ENCODE data around the gene CLEC4A.
"Not testable (repeated sequence)": the region's sequence is repeated elsewhere in the genome, so short reads cannot be mapped to it uniquely, and the experiment has no call there.

Gene CLEC4A

DNA sequence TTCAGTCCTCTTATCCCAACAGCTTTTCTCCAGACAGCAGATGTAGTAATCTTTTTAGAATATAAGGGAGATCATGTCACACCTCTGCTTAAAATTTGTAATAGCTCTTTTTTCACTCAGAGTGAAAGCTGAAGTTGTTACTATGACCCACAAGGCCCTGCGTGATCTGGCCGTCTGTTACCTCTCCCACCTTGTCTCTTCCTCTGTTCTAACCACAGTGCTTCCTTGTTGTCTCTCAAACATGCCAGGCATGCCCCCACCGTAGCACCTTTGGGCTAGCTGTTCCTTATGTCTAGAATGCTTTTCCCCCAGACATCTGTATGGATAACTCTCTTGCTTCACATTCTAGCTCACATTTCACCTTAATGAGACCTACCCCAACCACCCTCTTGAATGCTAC, 34.8 kb upstream of the CLEC4A start:
- Histone ChIP-seq H3K4me3 (ENCODE audit: low read length) (peak overlapping the region; percentile 32; the same call in 1 of the 2 replicates), H3K27ac (ENCODE audit: low read length) (peak overlapping the region; percentile 49), H3K4me2 (ENCODE audit: low read length) (peak overlapping the region; percentile 63), H3K79me2 (ENCODE audit: low read length) (peaks cover 58% of the 10 kb centered on the region), H4K20me1 (ENCODE audit: insufficient read depth, low read length) (no peaks in the 10 kb centered on the region), H3K27me3 (ENCODE audit: low read depth, low read length) (no peaks in the 10 kb centered on the region), H2AFZ (ENCODE audit: low read depth, low read length) (peak overlapping the region; percentile 54; the same call in 1 of the 2 replicates), H3K36me3 (replicated peaks; ENCODE audit: low read depth, low read length) (peaks cover 39% of the 10 kb centered on the region), H3K9me3 (ENCODE audit: insufficient read depth, low read length) (no peaks in the 10 kb centered on the region), H3K4me1 (ENCODE audit: low read length) (peaks cover 31% of the 10 kb centered on the region), H3K9ac (ENCODE audit: low read length) (peak overlapping the region; percentile 19; the same call in 1 of the 2 replicates)
- no peak for TF ChIP-seq EZH2phosphoT487 (IDR thresholded peaks at IDR 0.05; ENCODE audit: low read depth)
- TF ChIP-seq, protein P1, sequence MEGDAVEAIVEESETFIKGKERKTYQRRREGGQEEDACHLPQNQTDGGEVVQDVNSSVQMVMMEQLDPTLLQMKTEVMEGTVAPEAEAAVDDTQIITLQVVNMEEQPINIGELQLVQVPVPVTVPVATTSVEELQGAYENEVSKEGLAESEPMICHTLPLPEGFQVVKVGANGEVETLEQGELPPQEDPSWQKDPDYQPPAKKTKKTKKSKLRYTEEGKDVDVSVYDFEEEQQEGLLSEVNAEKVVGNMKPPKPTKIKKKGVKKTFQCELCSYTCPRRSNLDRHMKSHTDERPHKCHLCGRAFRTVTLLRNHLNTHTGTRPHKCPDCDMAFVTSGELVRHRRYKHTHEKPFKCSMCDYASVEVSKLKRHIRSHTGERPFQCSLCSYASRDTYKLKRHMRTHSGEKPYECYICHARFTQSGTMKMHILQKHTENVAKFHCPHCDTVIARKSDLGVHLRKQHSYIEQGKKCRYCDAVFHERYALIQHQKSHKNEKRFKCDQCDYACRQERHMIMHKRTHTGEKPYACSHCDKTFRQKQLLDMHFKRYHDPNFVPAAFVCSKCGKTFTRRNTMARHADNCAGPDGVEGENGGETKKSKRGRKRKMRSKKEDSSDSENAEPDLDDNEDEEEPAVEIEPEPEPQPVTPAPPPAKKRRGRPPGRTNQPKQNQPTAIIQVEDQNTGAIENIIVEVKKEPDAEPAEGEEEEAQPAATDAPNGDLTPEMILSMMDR (IDR thresholded peaks at IDR 0.05; ENCODE audit: low read depth, low read length), result no peak

DNA sequence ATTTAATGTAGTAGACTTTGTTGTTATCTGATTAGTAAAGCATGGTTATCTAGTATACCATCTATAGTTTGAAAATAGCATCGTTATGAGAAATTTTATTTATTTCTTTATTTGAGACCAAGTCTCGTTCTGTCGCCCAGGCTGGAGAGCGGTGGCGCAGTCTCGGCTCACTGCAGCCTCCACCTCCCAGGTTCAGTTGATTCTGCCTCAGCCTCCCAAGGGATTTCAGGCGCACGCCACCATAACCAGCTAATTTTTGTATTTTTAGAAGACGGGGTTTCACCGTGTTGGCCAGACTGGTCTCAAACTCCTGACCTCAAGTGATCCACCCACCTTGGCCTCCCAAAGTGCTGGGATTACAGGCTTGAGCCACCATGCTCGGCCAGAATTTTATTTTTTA, 34.1 kb upstream of the CLEC4A start:
- H3K79me2 ChIP-seq (ENCODE audit: low read length), result peaks cover 51% of the 10 kb centered on the region
- H2AFZ ChIP-seq (ENCODE audit: low read depth, low read length); H3K9ac ChIP-seq (ENCODE audit: low read length); H3K4me3 ChIP-seq (ENCODE audit: low read length); H3K27me3 ChIP-seq (ENCODE audit: low read depth, low read length); H3K9me3 ChIP-seq (ENCODE audit: insufficient read depth, low read length); H3K4me2 ChIP-seq (ENCODE audit: low read length); H4K20me1 ChIP-seq (ENCODE audit: insufficient read depth, low read length); H3K27ac ChIP-seq (ENCODE audit: low read length): not testable (repeated sequence)
- peaks cover 41% of the 10 kb centered on the region for H3K36me3 ChIP-seq (replicated peaks; ENCODE audit: low read depth, low read length)
- H3K4me1 ChIP-seq (ENCODE audit: low read length), result peaks cover 31% of the 10 kb centered on the region

DNA sequence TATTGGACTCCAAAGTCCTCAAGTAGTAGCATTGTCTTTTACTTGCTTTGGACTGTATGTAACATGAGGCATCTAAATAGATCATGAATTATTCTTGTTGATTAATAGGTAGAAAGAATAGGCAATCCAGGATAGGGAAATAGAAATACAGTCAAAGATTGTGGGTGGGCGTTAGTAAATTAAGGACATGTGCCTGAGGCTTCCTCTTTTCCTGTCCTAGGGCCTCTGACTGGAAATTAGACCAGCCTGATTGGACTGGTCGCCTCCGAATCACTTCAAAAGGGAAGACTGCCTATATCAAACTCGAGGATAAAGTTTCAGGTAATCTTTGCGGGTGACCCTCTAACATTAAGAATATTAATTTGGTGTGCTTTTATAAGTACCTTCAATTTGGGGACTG, 33.7 kb upstream of the CLEC4A start:
- peaks cover 44% of the 10 kb centered on the region for H3K36me3 ChIP-seq (replicated peaks; ENCODE audit: low read depth, low read length)
- no peaks in the 10 kb centered on the region for H3K27me3 ChIP-seq (ENCODE audit: low read depth, low read length)
- TF ChIP-seq, protein P1 (IDR thresholded peaks at IDR 0.05; ENCODE audit: low read depth, low read length), result no peak
- TF ChIP-seq EZH2phosphoT487 (IDR thresholded peaks at IDR 0.05; ENCODE audit: low read depth), result no peak
- H4K20me1 ChIP-seq (ENCODE audit: insufficient read depth, low read length), result no peaks in the 10 kb centered on the region
- H3K27ac ChIP-seq (ENCODE audit: low read length), result no peak overlapping the region
- H3K4me3 ChIP-seq (ENCODE audit: low read length), result no peak overlapping the region
- no peak overlapping the region for H2AFZ ChIP-seq (ENCODE audit: low read depth, low read length)
- no peaks in the 10 kb centered on the region for H3K9me3 ChIP-seq (ENCODE audit: insufficient read depth, low read length)
- no peak overlapping the region for H3K9ac ChIP-seq (ENCODE audit: low read length)
- H3K79me2 ChIP-seq (ENCODE audit: low read length), result peaks cover 46% of the 10 kb centered on the region
- no peak overlapping the region for H3K4me2 ChIP-seq (ENCODE audit: low read length)
- H3K4me1 ChIP-seq (ENCODE audit: low read length), result peaks cover 31% of the 10 kb centered on the region

- Histone ChIP-seq H3K79me2 (ENCODE audit: low read length) (peaks cover 15% of the 10 kb centered on the region), H3K27ac (ENCODE audit: low read length) (no peak overlapping the region), H3K4me3 (ENCODE audit: low read length) (no peak overlapping the region), H3K9me3 (ENCODE audit: insufficient read depth, low read length) (no peaks in the 10 kb centered on the region), H3K9ac (ENCODE audit: low read length) (no peak overlapping the region), H2AFZ (ENCODE audit: low read depth, low read length) (no peak overlapping the region), H3K27me3 (ENCODE audit: low read depth, low read length) (no peaks in the 10 kb centered on the region), H3K4me2 (ENCODE audit: low read length) (no peak overlapping the region), H4K20me1 (ENCODE audit: insufficient read depth, low read length) (no peaks in the 10 kb centered on the region), H3K36me3 (replicated peaks; ENCODE audit: low read depth, low read length) (peaks cover 48% of the 10 kb centered on the region), H3K4me1 (ENCODE audit: low read length) (peaks cover 20% of the 10 kb centered on the region)
- TF ChIP-seq, protein P1 (IDR thresholded peaks at IDR 0.05; ENCODE audit: low read depth, low read length), result no peak
- TF ChIP-seq EZH2phosphoT487 (IDR thresholded peaks at IDR 0.05; ENCODE audit: low read depth), result no peak
These were observed 30.1 kb upstream of the CLEC4A start for GRCh38 chr12:8093291-8093690.

All from OCI-LY3 (cell line).